ENCODE measurements around the gene MRPL46. TPM values are rescaled to one million over a fixed set of nuclear protein-coding genes. Genes with fewer than 3 reads are reported as not detected.

Gene MRPL46
- total and polyA plus RNA-seq, 2 experiments from 2014 or later = 20.9 to 39.1 TPM

- ATAC-seq (no peak), DNase-seq (ENCODE audit: low spot score) (no peak)
- H3K79me2 ChIP-seq (replicated peaks; ENCODE audit: insufficient read depth) = peaks cover 33% of the 10 kb centered on the region
- H3K4me3 Mint-ChIP-seq = no peak overlapping the region
- H3K9me3 Mint-ChIP-seq = no peaks in the 10 kb centered on the region; the same call in 2 of the 3 replicates
- H3F3A ChIP-seq (replicated peaks; ENCODE audit: low read depth) = no peaks in the 10 kb centered on the region
- no peak overlapping the region for H3K27ac Mint-ChIP-seq
- no peak overlapping the region for H3K4me3 ChIP-seq
- H3K27me3 Mint-ChIP-seq (ENCODE audit: insufficient read depth, low read depth, poor library complexity) = peaks cover 6% of the 10 kb centered on the region
- H3K27me3 ChIP-seq (ENCODE audit: insufficient read depth) = no peaks in the 10 kb centered on the region
- H4K20me1 ChIP-seq (replicated peaks; ENCODE audit: insufficient read depth) = peaks cover 6% of the 10 kb centered on the region; the same call in 1 of the 2 replicates
- H3K4me2 ChIP-seq = no peak overlapping the region
- H2AFZ ChIP-seq = no peak overlapping the region
- peaks cover 35% of the 10 kb centered on the region for H3K36me3 ChIP-seq (ENCODE audit: insufficient read depth)
- no peak overlapping the region for H3K27ac ChIP-seq (ENCODE audit: low read depth)
- peaks cover 14% of the 10 kb centered on the region; the same call in 2 of the 3 replicates for H3K4me1 Mint-ChIP-seq
- TF ChIP-seq STAT1 (IDR thresholded peaks at IDR 0.05; ENCODE audit: unreplicated experiment) = no peak
- TF ChIP-seq ZNF114 (CRISPR knock-in tag; IDR thresholded peaks at IDR 0.05) = no peak
- TF ChIP-seq EZH2 (IDR thresholded peaks at IDR 0.05; ENCODE audit: low read depth, unreplicated experiment) = no peak
- no peak for TF ChIP-seq ZNF331 (CRISPR knock-in tag; IDR thresholded peaks at IDR 0.05; ENCODE audit: low read depth)
- TF ChIP-seq CTCF (conservative IDR thresholded peaks at IDR 0.05; ENCODE audit: low read depth in 2 of 2) = no peak
- TF ChIP-seq NANOG (IDR thresholded peaks at IDR 0.05; ENCODE audit: borderline replicate concordance) = no peak
- TF ChIP-seq, protein P1, sequence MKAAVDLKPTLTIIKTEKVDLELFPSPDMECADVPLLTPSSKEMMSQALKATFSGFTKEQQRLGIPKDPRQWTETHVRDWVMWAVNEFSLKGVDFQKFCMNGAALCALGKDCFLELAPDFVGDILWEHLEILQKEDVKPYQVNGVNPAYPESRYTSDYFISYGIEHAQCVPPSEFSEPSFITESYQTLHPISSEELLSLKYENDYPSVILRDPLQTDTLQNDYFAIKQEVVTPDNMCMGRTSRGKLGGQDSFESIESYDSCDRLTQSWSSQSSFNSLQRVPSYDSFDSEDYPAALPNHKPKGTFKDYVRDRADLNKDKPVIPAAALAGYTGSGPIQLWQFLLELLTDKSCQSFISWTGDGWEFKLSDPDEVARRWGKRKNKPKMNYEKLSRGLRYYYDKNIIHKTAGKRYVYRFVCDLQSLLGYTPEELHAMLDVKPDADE (IDR thresholded peaks at IDR 0.05) = no peak
- no peak for TF ChIP-seq REST (IDR thresholded peaks at IDR 0.05; ENCODE audit: unreplicated experiment)
- no peak for TF ChIP-seq EZH2phosphoT487 (IDR thresholded peaks at IDR 0.05; ENCODE audit: unreplicated experiment)
- no peak for TF ChIP-seq CREB1 (CRISPR knock-in tag; IDR thresholded peaks at IDR 0.05; ENCODE audit: low read depth)
- TF ChIP-seq, protein P2, sequence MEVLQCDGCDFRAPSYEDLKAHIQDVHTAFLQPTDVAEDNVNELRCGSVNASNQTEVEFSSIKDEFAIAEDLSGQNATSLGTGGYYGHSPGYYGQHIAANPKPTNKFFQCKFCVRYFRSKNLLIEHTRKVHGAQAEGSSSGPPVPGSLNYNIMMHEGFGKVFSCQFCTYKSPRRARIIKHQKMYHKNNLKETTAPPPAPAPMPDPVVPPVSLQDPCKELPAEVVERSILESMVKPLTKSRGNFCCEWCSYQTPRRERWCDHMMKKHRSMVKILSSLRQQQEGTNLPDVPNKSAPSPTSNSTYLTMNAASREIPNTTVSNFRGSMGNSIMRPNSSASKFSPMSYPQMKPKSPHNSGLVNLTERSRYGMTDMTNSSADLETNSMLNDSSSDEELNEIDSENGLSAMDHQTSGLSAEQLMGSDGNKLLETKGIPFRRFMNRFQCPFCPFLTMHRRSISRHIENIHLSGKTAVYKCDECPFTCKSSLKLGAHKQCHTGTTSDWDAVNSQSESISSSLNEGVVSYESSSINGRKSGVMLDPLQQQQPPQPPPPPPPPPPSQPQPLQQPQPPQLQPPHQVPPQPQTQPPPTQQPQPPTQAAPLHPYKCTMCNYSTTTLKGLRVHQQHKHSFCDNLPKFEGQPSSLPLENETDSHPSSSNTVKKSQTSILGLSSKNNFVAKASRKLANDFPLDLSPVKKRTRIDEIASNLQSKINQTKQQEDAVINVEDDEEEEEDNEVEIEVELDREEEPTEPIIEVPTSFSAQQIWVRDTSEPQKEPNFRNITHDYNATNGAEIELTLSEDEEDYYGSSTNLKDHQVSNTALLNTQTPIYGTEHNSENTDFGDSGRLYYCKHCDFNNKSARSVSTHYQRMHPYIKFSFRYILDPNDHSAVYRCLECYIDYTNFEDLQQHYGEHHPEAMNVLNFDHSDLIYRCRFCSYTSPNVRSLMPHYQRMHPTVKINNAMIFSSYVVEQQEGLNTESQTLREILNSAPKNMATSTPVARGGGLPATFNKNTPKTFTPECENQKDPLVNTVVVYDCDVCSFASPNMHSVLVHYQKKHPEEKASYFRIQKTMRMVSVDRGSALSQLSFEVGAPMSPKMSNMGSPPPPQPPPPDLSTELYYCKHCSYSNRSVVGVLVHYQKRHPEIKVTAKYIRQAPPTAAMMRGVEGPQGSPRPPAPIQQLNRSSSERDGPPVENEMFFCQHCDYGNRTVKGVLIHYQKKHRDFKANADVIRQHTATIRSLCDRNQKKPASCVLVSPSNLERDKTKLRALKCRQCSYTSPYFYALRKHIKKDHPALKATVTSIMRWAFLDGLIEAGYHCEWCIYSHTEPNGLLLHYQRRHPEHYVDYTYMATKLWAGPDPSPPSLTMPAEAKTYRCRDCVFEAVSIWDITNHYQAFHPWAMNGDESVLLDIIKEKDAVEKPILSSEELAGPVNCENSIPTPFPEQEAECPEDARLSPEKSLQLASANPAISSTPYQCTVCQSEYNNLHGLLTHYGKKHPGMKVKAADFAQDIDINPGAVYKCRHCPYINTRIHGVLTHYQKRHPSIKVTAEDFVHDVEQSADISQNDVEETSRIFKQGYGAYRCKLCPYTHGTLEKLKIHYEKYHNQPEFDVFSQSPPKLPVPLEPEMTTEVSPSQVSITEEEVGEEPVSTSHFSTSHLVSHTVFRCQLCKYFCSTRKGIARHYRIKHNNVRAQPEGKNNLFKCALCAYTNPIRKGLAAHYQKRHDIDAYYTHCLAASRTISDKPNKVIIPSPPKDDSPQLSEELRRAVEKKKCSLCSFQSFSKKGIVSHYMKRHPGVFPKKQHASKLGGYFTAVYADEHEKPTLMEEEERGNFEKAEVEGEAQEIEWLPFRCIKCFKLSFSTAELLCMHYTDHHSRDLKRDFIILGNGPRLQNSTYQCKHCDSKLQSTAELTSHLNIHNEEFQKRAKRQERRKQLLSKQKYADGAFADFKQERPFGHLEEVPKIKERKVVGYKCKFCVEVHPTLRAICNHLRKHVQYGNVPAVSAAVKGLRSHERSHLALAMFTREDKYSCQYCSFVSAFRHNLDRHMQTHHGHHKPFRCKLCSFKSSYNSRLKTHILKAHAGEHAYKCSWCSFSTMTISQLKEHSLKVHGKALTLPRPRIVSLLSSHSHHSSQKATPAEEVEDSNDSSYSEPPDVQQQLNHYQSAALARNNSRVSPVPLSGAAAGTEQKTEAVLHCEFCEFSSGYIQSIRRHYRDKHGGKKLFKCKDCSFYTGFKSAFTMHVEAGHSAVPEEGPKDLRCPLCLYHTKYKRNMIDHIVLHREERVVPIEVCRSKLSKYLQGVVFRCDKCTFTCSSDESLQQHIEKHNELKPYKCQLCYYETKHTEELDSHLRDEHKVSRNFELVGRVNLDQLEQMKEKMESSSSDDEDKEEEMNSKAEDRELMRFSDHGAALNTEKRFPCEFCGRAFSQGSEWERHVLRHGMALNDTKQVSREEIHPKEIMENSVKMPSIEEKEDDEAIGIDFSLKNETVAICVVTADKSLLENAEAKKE (CRISPR knock-in tag; IDR thresholded peaks at IDR 0.05) = no peak
- TF ChIP-seq JUNB (IDR thresholded peaks at IDR 0.05; ENCODE audit: unreplicated experiment) = no peak
- TF ChIP-seq POLR2AphosphoS5 (IDR thresholded peaks at IDR 0.05; ENCODE audit: low read depth) = no peak
- H3K36me3 Mint-ChIP-seq (ENCODE audit: low read depth) = peaks cover 44% of the 10 kb centered on the region
- no peaks in the 10 kb centered on the region for H3K9me2 ChIP-seq (ENCODE audit: insufficient read depth)
- peaks cover 9% of the 10 kb centered on the region; the same call in 1 of the 2 replicates for H3K4me1 ChIP-seq (ENCODE audit: insufficient read depth)
Observed at GRCh38 chr15:88463870-88464532, 3.2 kb downstream of the MRPL46 start.
